ENCODE results near the gene KNCN.
A peak's percentile ranks its signal among the peaks of the same experiment; 100 is the strongest.

Gene KNCN

DNA sequence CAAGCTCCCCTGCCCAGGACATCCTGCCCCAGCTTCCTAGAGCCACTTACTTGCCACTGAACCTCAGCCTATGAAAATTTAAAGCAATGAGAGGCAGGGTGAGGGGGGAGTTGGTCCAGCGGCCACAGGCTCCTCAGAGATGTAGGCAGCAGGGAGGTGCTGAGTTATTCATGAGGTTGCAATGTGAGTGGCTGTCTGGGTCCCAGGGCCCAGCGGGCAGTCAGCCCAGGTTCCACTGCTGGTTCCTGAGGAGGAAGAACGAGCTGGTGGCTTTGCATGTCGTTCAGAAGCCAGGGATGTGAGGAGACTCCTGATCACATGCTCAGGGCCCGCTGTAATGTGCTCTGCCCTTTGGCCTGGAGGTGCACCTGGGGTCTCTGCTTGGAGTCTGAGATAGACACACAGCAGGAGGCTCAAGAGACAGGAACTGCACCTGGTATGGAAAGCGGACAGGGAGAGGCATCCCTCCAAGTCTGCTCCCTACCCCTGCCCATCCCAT, at the start of gene KNCN:
Gene KNCN (minus strand): TSS at position 51 of the 499 bp plus-strand sequence. CDS start 432 bp downstream, outside the sequence.
- no peak for DNase-seq

DNA sequence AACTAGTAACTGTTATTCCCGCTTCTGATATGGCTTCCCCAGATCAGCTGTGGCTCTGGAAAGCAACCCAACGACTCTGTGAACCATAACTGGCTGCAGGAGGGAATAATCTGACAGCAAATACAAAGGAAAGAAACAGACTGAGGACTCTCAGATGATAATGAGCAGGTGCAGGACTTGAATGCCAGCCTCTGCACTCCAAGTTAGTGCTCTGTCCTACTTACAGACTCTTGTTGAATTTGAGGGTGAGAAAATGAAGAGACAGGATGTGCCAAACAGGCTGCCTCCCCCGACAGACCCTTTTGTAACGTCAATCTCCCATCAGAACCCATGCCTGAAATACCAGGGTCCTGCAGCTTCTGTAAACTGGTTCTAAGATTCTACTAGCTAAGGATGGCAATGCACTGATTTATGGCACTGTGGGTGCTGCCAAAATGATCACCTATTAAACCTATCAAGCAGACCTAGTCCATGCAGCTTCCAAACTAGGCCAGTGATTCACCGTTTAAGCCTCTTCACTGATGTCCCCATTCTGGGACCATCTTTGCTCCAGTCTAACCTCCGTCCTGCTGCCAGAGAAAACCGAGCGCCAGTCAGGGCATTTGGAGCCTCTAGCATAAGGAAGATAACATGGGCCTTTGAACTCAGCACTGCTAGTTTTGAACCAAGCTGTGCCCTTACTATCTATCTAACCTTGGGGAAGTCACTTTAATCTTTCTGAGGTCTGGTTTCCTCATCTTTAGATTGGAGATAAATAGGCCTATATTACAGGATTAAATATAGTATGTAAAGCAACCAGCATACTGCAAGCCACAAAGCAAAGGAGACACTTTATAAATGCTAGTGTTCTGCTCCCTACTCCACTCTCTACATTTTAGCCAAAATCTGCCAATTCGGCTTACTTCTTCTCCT, 47.9 kb upstream of the KNCN start:
- DNase-seq: no peak

DNA sequence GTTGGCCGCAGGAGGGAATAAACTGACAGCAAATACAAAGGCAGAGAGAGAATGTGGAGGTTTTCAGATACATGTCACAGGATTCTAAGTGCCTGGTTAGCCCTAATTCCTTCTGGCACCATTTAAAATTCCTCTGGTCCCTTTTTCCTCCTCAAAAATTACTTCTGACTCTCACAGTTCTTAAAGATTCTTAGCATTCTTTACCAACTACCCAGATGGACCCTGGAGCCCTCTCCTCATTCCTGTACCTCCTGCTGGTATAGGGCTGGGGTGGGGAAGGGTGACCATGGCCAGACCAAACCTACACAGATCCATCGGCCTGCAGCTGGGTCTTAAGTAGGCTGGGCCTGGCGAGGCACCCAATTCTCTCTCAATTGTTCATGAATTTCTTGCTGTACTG, 45.4 kb upstream of the KNCN start:
- no peak for DNase-seq

DNA sequence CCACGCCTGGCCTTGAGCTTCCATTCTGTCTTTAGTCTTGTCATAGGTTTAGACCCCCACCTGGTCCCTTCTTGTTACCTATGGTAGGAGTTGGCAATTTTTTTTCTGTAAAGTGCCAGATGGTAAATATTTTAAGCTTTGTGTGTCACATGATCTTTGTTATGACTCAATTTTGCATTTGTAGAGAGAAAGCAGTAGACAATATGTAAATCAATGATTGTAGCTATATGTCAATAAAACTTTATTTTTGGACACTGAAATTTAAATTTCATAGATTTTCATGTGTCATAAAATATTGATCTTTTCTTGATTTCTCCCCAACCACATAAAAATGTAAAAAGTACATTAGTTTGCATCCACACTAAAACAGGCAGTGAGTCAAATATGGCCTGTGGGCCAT, 44.6 kb upstream of the KNCN start:
- DNase-seq: peak; percentile 3

DNA sequence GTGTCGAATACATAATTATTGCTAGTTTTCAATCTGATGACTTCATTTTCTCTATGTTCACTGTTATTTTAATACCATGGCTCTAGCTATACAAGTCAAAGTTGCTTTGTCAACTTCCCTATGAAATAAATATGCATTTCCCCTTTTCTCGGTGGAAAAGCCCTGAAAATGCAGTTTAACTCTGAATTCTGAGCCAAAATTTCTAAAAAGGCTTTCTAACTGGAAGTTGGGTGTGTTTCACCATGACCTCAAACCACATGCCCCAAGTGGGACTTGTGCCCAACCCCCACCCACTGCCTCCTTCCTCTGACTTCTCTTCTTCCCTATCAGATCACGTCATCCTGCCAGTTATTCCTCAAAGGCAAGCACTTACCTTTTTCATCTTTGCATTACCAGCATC, 43.7 kb upstream of the KNCN start:
- DNase-seq: no peak

DNA sequence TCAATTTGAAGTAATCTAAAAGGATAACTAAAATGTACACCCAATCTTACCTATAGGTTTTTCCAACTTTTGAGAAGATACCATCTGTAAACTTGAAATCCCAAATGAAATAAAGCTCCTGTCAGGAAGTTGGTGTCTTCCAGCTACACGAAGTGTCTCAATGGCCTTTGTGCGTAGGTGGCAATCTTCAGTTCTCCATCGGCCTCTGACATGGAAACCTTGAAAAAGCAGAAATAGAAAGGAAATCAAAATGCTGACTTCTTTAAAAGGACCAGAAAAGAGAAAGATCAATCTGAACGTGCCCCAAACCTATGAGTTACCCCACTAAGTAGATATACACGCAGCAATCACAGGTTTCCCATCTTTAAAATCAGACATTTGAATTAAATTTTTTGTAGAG, 42.6 kb upstream of the KNCN start:
- DNase-seq: no peak

DNA sequence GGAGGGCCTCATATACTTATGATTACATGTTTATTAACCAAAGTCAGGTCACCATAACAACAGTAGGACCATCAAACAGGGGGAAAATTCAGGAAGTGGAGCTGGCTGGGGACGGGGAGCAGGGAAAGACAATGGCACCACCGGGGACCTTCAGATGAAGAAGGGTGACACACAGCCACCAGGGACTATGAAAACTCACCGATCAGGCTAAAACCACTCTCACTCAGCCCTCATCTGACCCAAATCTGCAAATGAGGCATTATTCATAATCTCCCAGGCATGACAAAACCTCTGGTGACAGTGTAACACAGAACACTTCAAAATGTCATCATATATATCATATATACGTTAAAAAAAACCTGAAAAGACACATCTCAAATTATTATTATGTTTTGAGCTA, 41.4 kb upstream of the KNCN start:
- no peak for DNase-seq

DNA sequence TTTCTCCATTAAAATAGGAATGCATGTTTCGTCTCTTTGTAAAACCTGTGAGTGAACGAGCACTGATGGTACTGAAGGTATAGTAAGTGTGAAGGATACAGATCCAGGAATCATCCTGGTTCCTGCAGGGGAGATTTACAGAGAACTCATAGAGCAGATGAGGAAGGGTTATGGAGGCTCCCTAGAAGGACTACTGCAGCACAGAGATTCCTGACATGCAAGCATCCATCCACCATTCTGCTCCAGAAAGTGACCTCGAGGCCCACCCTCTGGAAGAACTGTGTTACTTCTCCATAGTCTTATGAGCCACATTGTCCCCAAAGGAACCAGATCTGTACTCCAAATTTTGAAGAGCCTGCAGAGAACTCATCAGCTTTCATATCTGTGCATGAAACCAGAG, 38.1 kb upstream of the KNCN start:
- DNase-seq: no peak

DNA sequence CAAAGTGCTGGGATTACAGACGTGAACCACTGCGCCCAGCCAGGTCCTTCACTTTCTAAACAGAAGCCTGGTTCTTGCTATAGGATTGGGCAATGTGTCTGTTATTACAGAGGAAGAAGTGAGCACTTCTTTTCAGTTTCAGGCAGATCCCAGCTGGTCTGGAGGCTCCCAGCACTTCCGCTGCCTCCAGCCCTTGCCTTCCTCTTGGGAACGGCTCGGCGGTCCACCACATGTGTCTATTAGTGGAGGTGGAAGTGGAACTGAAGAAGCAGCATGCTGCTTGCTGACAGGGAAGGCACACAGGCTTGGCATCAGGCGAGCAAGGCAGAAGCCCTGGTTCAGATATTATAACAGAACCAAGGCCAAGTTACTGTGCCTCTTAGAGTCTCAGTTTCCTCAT, 35.6 kb upstream of the KNCN start:
- DNase-seq: no peak

DNA sequence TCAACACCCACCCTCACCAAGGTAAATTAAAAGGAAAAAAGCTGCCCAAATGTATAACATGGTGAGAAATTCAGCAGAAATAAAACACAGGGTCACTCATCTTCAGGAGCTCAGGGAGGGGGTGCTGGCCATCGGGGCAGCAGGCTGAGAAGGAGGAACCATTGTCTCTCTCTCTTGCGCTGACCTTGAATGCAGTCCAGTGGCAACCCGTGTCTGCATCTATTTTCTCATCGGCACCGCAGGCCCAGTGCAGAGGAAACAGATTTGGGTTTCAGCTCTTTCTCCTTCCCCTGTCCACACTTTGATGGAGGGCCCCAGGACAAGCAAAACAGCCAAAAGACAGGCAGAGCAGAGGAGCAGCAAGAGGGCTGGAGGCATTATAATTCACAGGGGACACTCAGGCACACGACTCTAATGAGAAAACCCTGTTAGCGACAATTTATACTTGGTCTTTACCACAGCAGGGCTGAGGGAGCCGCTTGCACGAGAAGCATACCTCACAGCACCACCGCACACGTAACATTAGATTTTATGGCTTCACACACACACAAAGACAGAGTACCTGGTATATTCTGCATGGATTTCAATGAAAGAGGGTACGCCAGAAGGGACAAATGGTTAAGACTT, 34.0 kb upstream of the KNCN start:
- DNase-seq: no peak

DNA sequence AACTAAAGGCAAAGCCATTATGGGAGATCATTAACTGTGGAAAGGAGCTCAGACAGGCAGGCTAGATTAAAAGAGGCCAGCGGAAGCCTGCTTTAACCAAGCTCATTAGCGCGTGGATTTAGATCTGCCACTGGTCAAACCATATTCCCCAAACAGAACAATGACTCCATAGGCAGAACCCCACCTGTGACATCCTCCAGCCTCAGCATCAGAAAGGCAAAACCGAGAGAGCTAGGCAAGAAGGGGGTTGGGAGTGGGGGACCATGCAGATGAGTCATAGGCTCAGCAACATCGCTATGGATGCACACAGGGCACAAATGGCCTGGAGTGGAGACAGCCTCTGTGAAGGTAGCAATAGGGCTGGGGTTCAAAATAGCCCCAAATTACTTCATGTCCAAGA, 32.0 kb upstream of the KNCN start:
- no peak for DNase-seq

DNA sequence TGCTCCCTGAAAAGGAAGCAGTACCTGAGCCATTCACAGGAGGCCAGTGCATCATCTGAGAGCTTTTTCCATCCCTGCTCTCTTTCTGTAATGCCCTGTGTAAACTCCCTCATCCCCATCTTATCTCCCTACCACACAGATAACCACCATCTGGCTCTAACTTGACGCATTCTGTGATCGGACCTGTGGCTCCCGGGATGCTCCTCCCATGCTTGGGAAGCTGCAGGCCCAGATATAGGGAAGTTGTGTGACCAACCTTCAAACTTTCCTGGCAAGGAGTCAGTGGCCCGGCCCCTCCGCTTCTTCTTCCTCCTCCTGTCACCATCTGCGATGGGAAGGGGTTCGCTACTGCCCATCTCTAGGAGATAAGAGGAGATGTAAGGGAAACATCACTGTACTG, 31.5 kb upstream of the KNCN start:
- DNase-seq: no peak

DNA sequence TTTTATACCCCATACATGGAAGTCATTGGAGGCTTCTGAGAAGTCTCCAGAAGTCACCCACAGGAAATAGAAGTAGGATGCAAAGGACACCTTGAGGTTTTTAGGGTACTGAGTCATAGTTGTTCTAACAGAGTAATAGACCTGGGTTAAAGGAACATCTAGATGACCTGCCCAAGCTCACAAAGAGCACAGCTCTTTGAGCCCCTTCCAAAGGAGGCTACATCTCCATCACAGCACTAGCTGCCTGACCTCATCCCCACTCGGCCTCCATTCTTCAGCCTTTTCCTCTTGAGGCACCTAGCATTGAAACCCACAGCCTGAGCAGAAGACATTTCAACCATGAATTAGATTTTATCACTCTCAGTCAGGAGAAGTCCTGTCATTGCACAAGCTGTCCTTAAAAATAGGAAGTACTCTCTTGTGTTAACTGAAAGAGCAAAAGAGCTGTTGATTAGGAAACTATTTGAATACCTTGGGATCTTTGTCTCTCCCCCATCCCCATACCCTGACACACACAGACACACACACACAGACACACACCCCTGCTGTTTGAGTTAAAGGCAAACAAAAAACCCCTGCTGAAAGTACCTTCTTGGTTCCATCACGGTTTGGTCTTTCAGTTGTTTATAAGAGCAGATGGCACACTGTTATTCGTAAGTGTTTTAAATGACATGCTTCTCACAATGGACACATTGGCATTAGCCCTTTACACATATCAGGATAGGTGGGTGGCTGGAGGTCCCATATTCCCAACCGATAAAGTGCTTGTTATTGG, 30.4 kb upstream of the KNCN start:
- no peak for DNase-seq

DNA sequence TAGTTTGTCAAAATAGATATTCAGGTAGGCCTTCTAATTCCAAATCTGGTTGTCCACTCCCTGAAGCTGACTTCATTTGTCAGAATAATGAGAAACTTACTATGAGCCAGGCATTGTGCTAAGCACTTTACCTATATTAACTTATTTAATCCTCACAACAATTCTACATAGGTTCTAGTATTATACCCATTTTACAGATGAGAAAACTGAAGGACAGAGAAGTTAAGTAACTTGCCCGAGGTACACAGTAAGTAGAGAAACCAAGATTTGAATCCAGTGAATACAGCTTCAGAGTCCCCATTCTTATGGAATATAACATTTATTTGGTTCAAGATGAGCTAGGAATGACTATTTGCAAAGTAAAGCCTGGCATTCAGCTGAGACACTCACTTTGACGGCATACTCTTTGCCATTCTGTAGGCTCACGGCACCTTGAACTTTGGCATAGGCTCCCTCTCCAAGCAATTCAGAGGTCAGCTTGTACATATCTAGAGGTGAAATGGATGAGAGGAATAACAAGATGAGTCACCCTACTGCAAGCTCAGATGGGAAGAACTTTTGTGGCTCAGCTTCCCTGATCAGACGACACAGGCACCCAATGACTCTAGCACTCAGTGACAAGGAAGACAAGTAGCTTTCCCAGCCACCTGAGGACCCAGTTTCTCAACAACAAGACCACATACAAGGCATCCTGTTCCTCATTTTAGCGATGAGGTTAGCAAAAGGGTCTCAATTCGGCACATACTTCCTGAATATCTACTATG, 28.9 kb upstream of the KNCN start:
- no peak for DNase-seq

DNA sequence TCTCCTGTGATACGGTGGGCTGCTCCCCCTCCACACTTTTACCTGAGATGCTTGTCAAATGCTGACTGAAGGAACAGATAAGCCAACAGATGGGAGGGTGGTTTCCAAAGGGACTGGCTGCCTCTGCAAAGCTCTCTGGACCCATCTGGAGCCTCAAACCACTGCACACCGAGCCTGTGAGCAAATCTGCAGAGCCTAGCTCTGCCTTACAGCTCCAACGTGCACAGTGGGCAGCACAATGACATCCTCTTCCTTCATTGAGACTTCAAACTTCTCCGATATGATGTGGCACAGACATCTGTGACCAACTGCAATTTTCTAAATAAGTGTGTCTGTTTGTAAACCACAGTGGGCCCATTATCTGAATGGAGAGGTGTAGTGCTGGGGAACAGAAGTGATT, 26.2 kb upstream of the KNCN start:
- peak; percentile 69 for DNase-seq

DNA sequence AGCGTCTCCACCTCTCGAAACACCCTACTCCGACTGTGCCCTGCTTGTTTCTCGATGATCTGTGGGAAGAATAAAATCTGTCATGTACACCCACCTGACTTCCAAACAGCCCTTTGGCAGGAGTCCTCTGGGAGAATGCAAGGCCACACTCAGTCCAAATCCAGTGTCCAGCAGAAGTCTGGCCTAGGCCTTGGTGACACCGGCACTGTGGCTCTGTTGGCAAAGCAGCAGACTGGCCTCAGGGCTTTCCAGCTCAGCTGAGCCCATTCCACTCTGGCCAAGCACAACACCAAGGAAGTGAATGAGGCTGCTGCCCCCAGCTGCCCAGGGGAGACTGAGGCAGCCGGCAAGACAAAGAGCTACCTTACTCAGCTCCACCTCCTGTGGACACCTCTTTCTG, 25.1 kb upstream of the KNCN start:
- DNase-seq: no peak

DNA sequence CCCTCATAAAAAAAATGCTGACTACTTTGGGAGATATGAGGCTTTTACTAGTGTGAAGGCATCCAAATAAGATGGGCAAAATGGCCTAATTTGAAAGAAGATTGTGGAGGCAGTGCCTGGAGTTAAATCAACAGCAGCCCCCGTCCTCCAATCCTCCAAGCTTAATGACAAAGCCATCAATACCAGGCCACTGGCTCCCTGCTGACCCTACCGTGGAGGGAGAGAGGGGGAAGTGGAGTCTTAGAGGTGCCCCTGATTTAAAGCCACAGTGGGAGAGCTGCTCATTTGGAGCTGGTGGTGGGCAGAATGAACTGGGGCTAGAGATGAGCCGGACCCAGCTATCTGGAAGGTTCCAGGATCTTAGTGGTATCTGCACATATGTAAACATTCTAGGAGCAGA, 24.3 kb upstream of the KNCN start:
- no peak for DNase-seq

DNA sequence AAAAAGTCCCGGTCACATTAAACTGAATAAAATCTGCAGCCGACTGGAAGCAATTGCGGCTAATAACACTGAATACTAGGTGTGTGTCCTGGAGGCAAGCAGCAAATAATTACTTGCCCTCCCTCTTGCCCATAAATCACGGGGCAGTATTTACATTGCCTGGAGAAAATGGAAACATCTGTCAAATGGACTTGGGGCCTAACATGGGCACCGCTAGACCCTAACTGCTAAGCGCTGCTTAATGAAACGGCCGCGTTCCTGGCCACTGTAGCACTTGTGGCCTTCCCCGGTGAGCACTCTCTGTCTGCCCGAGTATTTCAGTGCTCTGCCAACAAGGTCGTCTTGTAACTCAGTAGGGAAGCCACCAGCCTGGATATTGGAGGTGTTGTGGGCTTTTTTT, 23.9 kb upstream of the KNCN start:
- DNase-seq: no peak

DNA sequence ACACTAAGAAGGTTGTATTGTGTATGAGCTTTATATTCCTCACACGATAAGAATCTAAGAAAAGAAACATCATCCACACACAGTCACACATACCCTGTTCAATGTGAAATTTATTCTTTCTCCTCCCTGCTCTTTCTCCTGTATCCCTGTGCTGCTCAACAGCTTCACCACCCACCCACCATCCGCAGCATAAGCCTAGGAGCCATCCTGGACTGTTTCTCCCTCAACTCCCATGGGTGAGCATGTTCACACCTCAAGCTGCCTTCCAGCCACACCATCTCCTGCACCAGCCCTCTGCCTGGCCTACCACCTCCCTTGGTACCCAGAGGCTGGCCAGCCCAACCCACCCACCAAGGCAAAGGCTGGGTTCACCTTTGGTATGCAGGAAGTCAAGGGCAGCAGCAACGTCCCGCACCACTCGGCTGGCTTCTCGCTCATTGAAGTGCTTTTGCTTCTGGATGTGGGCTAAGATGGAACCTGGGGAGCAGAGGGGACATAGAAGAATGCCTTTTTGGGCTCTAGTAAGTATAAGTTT, 20.3 kb upstream of the KNCN start:
- DNase-seq: no peak

DNA sequence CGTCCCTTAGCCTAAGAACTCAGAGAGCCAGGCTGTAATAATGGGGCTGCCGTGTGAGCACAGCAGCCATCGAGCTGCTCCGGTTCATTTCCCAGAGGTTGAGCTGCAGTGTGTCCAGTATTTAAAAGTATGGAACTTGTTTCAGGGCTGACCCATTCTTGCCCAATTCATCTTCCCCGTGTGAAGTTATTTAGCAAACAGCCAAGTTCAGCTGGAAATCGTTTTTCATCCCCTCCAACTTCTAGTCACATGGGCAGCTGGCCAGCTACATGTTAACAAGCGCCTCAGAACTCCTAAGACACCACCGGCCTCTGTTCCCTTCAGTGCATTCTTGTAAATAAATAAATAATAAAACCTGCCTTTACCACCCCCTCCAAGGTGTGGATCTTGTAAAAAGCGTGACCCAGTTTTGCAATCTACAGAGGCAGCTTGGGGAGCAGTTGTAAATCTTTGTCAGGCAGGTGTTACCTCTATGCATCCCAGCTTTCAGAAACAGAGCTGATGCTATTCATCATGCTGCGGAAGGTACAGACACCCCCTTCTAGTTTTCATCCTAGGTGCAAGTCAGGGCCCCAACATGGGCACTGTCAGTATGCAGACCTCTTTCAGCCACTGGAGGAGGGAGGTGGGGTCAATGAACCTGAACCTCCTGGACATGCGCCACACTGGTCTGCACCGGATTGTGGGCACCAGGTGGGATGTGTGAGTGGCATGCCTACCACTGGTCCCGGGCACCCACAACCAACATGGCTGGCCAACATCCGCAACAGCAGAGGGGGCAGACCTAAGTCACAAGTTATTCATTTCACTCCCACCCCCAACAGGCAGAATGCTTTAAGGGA, 18.7 kb upstream of the KNCN start:
- no peak for DNase-seq

DNA sequence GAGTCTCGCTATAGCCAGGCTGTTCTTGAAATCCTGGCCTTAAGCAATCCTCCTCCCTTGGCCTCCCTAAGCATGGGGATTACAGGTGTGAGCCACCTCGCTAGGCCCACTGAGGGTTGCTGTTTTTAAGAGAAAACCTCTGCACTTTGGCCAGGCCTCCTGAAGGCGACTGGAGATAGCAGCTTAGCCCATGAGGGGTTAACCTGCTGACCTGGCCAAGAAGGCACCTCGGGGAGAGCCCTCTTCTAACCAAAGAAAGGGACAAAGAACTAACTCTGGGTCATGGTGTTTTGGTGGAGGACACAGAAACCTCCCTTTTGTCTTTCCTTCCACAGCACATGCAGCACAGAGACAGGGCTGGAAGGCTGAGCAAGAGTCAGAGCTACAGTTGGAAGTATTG, 17.7 kb upstream of the KNCN start:
- DNase-seq: no peak

DNA sequence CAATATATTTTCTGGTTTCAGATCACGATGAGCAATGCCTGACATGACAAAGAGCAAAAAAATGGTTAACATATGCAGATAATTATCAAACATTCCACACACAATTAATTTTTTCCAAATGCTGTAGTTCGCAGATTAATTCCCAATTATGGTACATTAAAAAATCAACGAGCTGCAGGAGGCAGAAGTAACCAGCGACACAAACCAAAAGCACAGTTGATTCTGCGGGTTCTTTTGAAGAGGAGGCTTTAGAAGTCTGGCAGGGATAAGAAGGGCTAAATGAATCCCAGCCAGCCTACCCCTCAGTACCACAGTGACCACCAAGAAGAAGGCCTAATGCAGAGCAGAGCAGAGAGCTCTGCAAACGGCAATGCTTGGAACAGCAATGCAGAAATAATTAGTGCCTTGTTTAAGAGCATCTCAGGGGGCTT, 17.0 kb upstream of the KNCN start:
- no peak for DNase-seq

Measured in NCI-H2171 treated with DMSO at 0.1 percent for 48 hours (cell line).